Suprapubic skin (tissue), 3 donors: ENCODE measurements around the gene ADAM19.

Experiments used
- EP300 ChIP-seq: sonication (generic); formaldehyde crosslinking; IDR thresholded peaks from one replicate; pipeline ENCODE4 v1.6.1; 2017; ENCODE audit warnings: antibody characterized with exemption
- POLR2A ChIP-seq, 2 donors: fragments of 450-650 bp; IDR thresholded peaks; one replicate each; pipeline ENCODE4 v1.6.1; 2017; ENCODE audit warnings: antibody characterized with exemption in 2 of 2, mild to moderate bottlenecking in 2 of 2, moderate library complexity in 2 of 2
- TF ChIP-seq, protein P1 (sequence below), 2 donors: fragments of 200-600 bp in 1 of 2; fragments of 450-650 bp in 1 of 2; sonication (generic) in 1 of 2; IDR thresholded peaks; one replicate each; pipeline ENCODE4 v1.5.1; 2016 to 2019; ENCODE audit warnings: antibody characterized with exemption in 2 of 2, mild to moderate bottlenecking in 1 of 2, moderate library complexity in 1 of 2

DNA sequence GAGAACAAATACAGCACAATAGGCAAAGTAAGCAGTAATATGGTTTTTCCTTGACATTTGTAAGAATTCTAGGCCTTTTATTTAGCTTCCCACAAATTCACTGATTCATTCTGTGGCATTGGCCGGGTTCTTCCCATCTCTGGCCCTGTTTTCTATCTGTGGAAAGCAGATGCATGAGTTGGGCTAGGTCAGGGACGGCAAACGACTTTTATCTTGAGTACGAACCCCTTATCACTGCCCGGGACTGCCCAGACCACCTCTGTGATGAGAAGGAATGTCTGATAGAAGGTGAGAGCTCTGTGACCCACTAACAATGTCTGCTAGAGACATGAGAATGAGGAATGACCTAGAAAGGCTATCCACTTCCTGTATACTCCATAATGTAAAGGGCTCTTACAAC lies 35.4 kb upstream of the ADAM19 start:
- TF ChIP-seq, protein P1, sequence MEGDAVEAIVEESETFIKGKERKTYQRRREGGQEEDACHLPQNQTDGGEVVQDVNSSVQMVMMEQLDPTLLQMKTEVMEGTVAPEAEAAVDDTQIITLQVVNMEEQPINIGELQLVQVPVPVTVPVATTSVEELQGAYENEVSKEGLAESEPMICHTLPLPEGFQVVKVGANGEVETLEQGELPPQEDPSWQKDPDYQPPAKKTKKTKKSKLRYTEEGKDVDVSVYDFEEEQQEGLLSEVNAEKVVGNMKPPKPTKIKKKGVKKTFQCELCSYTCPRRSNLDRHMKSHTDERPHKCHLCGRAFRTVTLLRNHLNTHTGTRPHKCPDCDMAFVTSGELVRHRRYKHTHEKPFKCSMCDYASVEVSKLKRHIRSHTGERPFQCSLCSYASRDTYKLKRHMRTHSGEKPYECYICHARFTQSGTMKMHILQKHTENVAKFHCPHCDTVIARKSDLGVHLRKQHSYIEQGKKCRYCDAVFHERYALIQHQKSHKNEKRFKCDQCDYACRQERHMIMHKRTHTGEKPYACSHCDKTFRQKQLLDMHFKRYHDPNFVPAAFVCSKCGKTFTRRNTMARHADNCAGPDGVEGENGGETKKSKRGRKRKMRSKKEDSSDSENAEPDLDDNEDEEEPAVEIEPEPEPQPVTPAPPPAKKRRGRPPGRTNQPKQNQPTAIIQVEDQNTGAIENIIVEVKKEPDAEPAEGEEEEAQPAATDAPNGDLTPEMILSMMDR (IDR thresholded peaks at IDR 0.05), result no peak
- TF ChIP-seq POLR2A (IDR thresholded peaks at IDR 0.05), result no peak
- TF ChIP-seq EP300, result no peak
